Activated CD8-positive, alpha-beta T cell treated with anti-CD3 and anti-CD28 coated beads for 36 hours (primary cell): ENCODE measurements around the gene ALOX15B. TPM values are rescaled to one million over a fixed set of nuclear protein-coding genes. Genes with fewer than 3 reads are reported as not detected.

ENCODE experiments used
- ATAC-seq: fragments of 200-7000 bp; cut with Tn5 transposase; one replicate; pipeline ENCODE4 v1.10.0; 2021; ENCODE audit warnings: mild to moderate bottlenecking, moderate library complexity
- CTCF ChIA-PET: fragments of 350-600 bp; sonication (Branson Sonifier 250); formaldehyde crosslinking; loops from one replicate; lab custom pipeline; 2021; ENCODE audit warnings: antibody characterized with exemption; lab: Charles Lee
- POLR2A ChIA-PET: fragments of 350-600 bp; sonication (Branson Sonifier 250); formaldehyde crosslinking; loops from one replicate; lab custom pipeline; 2021; ENCODE audit warnings: antibody characterized with exemption; lab: Charles Lee
- DNase-seq: peaks from one replicate; pipeline ENCODE4 v3.0.0-alpha.2; 2020
- H3K27ac Mint-ChIP-seq: one replicate; pipeline ENCODE4 v1.8.0; 2021; ENCODE audit warnings: mild to moderate bottlenecking, mixed read lengths
- H3K27me3 Mint-ChIP-seq: one replicate; pipeline ENCODE4 v1.8.0; 2021; ENCODE audit warnings: mixed read lengths
- H3K36me3 Mint-ChIP-seq: one replicate; pipeline ENCODE4 v1.8.0; 2021; ENCODE audit warnings: low read depth, mixed read lengths
- H3K4me1 Mint-ChIP-seq: one replicate; pipeline ENCODE4 v1.8.0; 2021; ENCODE audit warnings: low read depth, mixed read lengths
- H3K4me3 Mint-ChIP-seq: one replicate; pipeline ENCODE4 v1.8.0; 2021; ENCODE audit warnings: mild to moderate bottlenecking, moderate library complexity, mixed read lengths
- H3K9me3 Mint-ChIP-seq: one replicate; pipeline ENCODE4 v1.8.0; 2021; ENCODE audit warnings: mixed read lengths
- CTCF ChIP-seq: fragments of 200-600 bp; IDR thresholded peaks from one replicate; pipeline ENCODE4 v1.8.0; 2022; ENCODE audit warnings: antibody characterized with exemption, mild to moderate bottlenecking
- intact Hi-C: fragments of 100-400 bp; cut with micrococcal nuclease; formaldehyde crosslinking; loops from one replicate; pipeline ENCODE4 v1.10.0; 2022
- total RNA-seq, 2 experiments: library from RNA; stranded (reverse); gene quantifications; one replicate each; pipeline ENCODE4 v1.2.3, GENCODE V29; 2021

Gene ALOX15B
- total RNA-seq, 2 experiments from 2014 or later, result 0.16 TPM; not detected in 1

DNA sequence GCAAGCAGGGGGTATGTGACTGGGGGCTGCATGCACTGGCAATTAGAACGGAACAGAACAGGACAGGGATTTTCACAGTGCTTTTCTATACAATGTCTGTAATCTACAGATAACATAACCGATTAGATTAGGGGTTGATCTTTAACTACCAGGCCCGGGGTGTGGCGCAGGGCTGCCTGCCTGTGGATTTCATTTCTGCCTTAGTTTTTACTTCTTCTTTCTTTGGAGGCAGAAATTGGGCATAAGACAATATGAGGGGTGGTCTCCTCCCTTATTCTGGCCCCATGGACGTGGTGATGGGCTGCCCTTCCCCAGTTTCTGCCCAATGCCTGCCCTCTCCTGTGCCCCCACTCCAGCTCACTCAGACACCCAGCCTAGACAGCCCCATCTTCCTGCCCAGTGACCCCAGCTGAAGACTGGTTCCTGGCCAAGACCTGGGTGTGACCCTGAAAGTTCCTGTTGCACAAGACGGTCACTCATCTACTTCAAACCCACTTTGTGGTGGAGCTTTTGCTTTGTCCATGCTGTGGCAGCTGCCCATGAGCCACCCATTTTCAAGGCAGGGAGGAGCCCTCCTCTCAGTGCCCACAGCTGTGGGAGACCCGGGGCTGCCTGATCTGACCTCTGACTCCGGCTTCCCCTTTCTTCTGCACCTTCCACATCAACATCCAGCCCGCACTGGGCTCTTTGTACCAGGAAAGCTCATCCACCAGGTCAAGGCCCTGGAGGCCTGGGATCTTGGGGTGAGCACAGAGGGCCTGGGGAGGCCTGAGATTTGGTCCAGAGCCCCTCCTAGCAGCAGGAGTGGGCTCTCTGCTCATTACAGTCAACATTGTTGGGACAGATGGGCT, 30.1 kb downstream of the ALOX15B start:
- ATAC-seq (no peak), DNase-seq (no peak)
- no peak for TF ChIP-seq CTCF
- Mint-ChIP-seq H3K27me3 (peaks cover 30% of the 10 kb centered on the region), H3K4me1 (peaks cover 15% of the 10 kb centered on the region), H3K4me3 (no peak overlapping the region), H3K36me3 (no peaks in the 10 kb centered on the region), H3K9me3 (no peaks in the 10 kb centered on the region), H3K27ac (no peak overlapping the region)
- CTCF ChIA-PET, result interaction anchor here (1.2 to 12.2 kb wide), 5 partner anchors 8 to 49 kb away, joined by 6 to 360 read pairs (median 110); partner anchors contain the start of genes ALOX12B and ALOXE3
- intact Hi-C loops, result no loop called here
- POLR2A ChIA-PET, result interaction anchor here (0.8 kb wide), 1 partner anchor 10 kb away, joined by 7 read pairs; no protein-coding TSS in a partner anchor

DNA sequence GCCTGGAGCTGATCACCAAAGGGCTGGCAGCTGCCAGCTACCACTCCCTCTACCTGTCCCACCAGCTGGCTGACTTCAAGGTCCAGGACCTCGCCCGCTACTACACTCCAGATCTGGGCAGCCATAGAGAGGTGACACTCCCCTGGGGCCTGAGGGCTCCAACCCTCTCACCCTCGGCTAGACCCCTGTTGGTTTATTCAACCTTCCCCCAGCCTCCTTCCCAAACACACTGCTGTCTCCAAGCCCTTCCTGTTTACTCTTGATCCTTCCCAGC, 30.7 kb downstream of the ALOX15B start:
- DNase-seq, result no peak
- H3K27ac Mint-ChIP-seq, result no peak overlapping the region

DNA sequence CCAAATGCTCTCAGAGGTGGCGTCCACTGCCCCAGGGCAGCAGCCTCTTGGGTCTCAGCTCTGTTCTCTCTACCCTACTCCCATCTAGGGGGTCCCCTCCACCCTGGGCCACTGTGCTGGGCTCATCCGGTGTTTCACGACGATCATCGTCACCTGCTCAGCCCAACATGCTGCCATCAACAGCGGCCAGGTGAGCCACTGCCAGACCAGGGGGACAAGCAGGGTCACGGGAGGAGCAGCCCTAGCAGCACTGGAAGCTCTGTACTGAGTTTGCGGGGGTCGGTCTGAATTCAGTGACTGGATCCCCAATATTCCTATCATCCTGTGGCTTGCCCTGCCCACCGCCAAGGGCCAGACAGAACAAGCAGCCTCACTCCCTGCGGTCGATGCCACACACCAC, 32.6 kb downstream of the ALOX15B start:
- DNase-seq (no peak), ATAC-seq (no peak)
- TF ChIP-seq CTCF, result no peak
- peaks cover 19% of the 10 kb centered on the region for H3K4me1 Mint-ChIP-seq
- POLR2A ChIA-PET, result interaction anchor here (0.6 to 4.1 kb wide), 4 partner anchors 36 to 384 kb away, joined by 3 to 16 read pairs (median 3); partner anchors contain the start of gene TP53
- H3K4me3 Mint-ChIP-seq, result no peak overlapping the region
- peaks cover 39% of the 10 kb centered on the region for H3K27me3 Mint-ChIP-seq
- H3K27ac Mint-ChIP-seq, result no peak overlapping the region
- H3K9me3 Mint-ChIP-seq, result no peaks in the 10 kb centered on the region
- CTCF ChIA-PET, result interaction anchor here (1.4 to 12.2 kb wide), 6 partner anchors 7 to 54 kb away, joined by 4 to 360 read pairs (median 104); partner anchors contain the start of genes ALOX12B and ALOXE3
- intact Hi-C loops, result no loop called here
- no peaks in the 10 kb centered on the region for H3K36me3 Mint-ChIP-seq

More for the DNA sequence above, 30.7 kb downstream of the ALOX15B start:
- Mint-ChIP-seq H3K36me3 (no peaks in the 10 kb centered on the region), H3K4me1 (peaks cover 19% of the 10 kb centered on the region), H3K9me3 (no peaks in the 10 kb centered on the region), H3K4me3 (no peak overlapping the region), H3K27me3 (peaks cover 34% of the 10 kb centered on the region)
- POLR2A ChIA-PET, result interaction anchor here (0.8 kb wide), 1 partner anchor 9 kb away, joined by 7 read pairs; no protein-coding TSS in a partner anchor
- CTCF ChIA-PET, result interaction anchor here (1.2 to 12.2 kb wide), 6 partner anchors 9 to 48 kb away, joined by 6 to 360 read pairs (median 104); partner anchors contain the start of genes ALOX12B and ALOXE3
- TF ChIP-seq CTCF, result no peak
- no peak for ATAC-seq
- intact Hi-C loops, result no loop called here

GRCh38 chr17:8072341-8072728, 33.5 kb downstream of the ALOX15B start:
- Mint-ChIP-seq H3K27ac (peak overlapping the region; percentile 8), H3K4me3 (peak overlapping the region; percentile 69), H3K36me3 (no peaks in the 10 kb centered on the region), H3K27me3 (peaks cover 39% of the 10 kb centered on the region), H3K9me3 (no peaks in the 10 kb centered on the region), H3K4me1 (peaks cover 19% of the 10 kb centered on the region)
- ATAC-seq (no peak), DNase-seq (no peak)
- no peak for TF ChIP-seq CTCF
- CTCF ChIA-PET, result interaction anchor here (1.3 to 12.2 kb wide), 5 partner anchors 12 to 128 kb away, joined by 3 to 360 read pairs (median 110); partner anchors contain the start of genes ALOX12B and ALOXE3
- intact Hi-C loops, result no loop called here
- POLR2A ChIA-PET, result interaction anchor here (1.3 to 4.1 kb wide), 2 partner anchors 35 to 48 kb away, joined by 3 to 16 read pairs; no protein-coding TSS in a partner anchor
